HG02678 (cell line): ENCODE results near the gene PNMA3.
A peak's percentile ranks its signal among the peaks of the same experiment; 100 is the strongest.
"Not testable (repeated sequence)": the region's sequence is repeated elsewhere in the genome, so short reads cannot be mapped to it uniquely, and the experiment has no call there.

ENCODE experiments used
- ATAC-seq: cut with Tn5 transposase; IDR thresholded peaks from one replicate; pipeline ENCODE4 v1.9.1; 2021; ENCODE audit warnings: mild to moderate bottlenecking, moderate library complexity; ENCODE audit not compliant: unreplicated experiment

PNMA3 gene, protein sequence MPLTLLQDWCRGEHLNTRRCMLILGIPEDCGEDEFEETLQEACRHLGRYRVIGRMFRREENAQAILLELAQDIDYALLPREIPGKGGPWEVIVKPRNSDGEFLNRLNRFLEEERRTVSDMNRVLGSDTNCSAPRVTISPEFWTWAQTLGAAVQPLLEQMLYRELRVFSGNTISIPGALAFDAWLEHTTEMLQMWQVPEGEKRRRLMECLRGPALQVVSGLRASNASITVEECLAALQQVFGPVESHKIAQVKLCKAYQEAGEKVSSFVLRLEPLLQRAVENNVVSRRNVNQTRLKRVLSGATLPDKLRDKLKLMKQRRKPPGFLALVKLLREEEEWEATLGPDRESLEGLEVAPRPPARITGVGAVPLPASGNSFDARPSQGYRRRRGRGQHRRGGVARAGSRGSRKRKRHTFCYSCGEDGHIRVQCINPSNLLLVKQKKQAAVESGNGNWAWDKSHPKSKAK

DNA sequence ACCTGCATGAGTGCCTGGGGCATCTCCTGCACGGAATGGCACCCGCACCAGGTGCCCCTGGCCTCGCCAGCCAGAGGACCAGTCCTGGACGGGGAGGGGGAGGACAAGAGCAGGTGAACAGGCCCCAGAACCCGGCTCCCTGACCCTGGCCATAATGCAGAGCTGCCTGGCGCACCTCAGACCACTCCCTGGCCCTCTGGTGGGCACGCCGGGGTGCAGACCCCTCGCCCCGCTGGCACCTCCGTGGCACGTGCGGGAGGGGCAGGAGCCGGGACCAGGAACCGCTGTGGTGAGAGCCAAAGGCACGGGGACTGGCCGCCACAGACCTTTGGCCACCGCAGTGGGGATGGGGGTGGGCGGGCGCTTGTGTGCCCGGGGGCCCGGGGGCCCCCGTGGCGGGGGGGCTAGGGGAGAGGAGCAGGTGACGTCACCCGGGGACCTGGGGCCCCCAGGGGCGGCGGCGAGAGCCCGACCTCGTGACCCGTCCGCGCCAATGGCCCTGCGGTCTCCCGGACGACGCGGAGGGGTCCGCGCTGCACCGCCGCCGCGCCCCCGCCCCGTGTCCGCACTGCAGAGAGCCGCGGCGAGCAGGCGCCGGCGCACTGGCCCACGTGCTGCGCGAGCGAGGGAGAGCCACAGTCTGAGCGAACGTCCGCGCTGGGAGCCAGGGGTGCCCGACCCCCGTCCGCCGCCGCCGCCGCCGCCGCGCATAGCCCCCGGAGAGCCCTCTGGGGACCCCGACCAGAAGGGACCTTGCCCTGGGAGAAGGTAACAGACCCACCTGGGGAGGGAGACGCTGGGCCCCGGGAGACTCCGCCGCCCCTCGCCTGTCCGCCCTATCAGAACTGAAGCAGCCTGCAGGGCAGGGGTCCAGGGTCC, at the start of gene PNMA3:
Gene PNMA3 (plus strand): TSS at position 600 of the 879 bp plus-strand sequence. CDS start 586 bp downstream, outside the sequence.
- ATAC-seq: no peak

- ATAC-seq: not testable (repeated sequence)
Measured at GRCh38 chrX:153017174-153017573, 39.1 kb upstream of the PNMA3 start.

GRCh38 chrX:153019166-153019565, 37.1 kb upstream of the PNMA3 start:
- ATAC-seq: no peak

- not testable (repeated sequence) for ATAC-seq
Measured at GRCh38 chrX:153026501-153026900, 29.8 kb upstream of the PNMA3 start.

- not testable (repeated sequence) for ATAC-seq
Measured at GRCh38 chrX:153028487-153028886, 27.8 kb upstream of the PNMA3 start.

DNA sequence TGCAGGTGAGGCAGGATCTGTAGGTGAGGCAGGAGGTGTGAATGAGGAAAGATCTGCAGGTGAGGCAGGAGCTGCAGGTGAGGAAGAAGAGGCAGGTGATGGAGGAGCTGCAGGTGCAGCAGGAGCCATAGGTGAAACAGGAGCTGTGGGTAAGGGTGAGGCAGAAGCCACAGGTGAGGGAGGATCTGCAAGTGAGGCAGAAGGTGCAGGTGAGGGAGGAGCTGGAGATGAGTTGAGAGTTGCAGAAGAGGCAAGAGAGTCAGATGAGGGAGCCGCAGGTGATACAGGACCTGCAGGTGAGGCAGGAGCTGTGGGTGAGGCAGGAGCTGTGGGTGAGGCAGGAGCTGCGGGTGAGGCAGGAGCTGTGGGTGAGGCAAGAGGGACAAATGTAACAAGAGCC, 27.1 kb upstream of the PNMA3 start:
- ATAC-seq: no peak

GRCh38 chrX:153029875-153030274, 26.4 kb upstream of the PNMA3 start:
- no peak for ATAC-seq

DNA sequence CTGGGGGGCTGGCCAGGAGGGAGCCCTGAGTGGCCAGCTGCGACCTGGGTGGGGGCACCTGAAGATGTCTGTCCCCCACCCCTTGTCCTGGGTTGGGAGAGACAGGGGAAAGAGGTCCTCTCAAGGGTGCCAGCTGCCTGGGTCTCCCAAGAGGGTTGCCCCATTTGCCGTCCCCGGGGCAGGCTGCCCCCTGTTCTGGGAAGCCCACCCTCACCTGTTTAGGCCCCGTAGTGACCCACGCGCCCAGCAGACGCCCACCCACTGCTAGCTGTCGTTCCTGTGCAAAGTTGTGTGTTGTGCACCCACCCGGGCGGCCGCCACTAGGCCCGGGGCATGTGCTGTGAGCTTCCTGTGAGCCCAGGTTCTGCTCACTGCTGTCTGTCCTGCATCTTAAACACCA, 25.5 kb upstream of the PNMA3 start:
- ATAC-seq: no peak

- peak; percentile 84 for ATAC-seq
Measured at GRCh38 chrX:153032397-153033118, 23.7 kb upstream of the PNMA3 start.

DNA sequence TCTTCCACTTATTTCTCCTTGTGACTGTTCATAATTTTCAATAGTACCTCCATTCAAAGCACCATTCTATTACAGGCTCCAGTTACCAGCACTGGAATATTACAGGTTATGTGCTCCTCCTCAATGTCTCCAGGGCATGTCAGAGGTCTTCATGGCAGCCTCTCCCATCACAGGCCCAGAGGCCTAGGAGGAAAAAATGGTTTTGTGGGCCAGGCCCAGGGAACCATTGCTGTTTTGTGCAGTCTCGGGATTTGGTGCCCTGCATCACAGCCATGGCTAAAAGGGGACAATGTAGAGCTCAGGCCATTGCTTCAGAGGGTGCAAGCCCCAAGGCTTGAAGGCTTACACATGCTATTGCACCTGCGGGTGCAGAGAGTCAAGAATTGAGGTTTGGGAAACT, 7.2 kb upstream of the PNMA3 start:
- no peak for ATAC-seq

- ATAC-seq: no peak
Measured at GRCh38 chrX:153052534-153052933, 3.7 kb upstream of the PNMA3 start.

DNA sequence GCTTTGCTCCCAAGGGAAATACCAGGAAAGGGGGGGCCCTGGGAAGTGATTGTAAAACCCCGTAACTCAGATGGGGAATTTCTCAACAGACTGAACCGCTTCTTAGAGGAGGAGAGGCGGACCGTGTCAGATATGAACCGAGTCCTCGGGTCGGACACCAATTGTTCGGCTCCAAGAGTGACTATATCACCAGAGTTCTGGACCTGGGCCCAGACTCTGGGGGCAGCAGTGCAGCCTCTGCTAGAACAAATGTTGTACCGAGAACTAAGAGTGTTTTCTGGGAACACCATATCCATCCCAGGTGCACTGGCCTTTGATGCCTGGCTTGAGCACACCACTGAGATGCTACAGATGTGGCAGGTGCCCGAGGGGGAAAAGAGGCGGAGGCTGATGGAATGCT, 1.0 kb downstream of the PNMA3 start:
- ATAC-seq: no peak

DNA sequence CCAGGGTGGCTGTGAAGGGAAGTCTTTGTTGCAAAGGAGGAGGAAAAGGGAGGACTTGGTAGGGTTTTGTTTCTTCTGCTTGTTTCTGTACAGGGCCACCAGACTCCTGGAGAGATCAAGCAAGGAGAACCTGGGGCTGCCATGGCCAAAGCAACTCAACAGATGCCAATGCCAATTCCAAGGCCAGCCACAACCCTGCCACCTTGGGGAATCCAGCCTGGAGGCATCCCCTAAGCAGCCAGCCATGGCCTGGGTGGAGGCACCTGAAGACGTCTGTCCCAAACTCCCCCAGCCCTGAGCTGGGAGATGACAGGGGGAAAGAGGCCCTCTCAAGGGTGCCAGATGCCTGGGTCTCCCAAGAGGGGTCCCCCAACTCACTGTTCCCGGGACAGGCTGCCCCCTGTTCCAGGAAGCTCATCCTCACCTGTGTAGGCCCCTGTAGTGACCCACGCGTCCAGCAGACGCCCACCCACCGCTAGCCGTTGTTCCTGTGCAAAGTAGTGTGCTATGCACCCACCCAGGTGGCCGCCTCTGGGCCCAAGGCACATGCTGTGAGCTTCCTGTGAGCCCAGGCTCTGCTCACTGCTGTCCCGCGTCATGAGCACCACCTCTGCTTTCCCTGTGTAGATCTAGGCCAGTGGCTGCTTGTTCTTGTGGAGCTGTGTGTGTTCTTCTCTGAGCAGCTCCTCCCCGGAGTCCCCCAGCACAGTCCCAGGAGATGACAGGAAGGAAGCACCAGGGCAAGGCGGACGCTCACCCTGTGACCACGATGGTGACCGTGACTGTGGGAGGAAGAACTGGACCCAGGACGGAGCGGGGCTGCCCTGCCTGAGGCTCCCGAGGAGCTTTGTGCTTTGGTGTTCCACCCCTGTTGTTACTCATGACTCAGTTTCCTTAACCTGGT, 3.2 kb downstream of the PNMA3 start:
- ATAC-seq: no peak

- ATAC-seq: no peak
Measured at GRCh38 chrX:153060095-153060445, 3.8 kb downstream of the PNMA3 start.

DNA sequence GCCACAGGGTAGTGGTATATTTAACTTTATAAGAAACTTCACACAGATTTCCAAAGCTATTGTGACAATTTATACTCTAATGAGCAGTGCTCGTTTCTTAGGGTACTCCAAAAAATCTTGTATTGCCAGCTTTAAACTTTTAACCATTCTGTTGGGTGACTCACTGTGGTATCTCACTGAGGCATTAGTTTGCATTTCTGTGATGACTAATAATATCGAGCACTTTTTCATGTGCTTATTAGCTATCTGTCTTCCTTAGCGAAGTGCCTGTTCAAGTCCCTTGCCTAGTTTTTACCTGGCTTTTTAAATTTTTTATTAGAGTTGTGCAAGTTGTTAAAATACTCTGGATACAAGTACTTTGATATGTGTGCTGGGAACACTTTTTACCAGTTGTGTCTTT, 5.5 kb downstream of the PNMA3 start:
- no peak for ATAC-seq

GRCh38 chrX:153063315-153063714, 7.0 kb downstream of the PNMA3 start:
- no peak for ATAC-seq

GRCh38 chrX:153064061-153064460, 7.8 kb downstream of the PNMA3 start:
- ATAC-seq: no peak

DNA sequence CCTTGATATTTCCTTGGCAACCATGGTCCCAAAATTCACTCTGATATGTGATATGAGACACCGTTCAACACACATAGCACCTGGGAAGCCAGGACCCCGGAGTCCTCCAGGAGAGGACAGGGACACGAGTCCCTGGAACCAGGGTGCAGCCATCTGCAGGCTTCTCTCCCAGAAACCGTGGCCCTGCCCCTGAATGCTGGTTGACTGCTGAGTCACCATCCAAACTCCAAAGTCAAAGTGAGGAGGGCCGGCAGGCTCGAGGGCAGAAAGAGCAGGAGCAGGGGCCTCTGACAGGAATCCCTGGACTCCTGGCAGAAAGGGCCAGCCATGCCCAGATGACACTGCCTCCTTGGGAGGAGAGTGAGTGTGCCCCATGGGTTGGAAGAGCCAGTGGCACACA, 9.1 kb downstream of the PNMA3 start:
- ATAC-seq: no peak

GRCh38 chrX:153066402-153066801, 10.1 kb downstream of the PNMA3 start:
- not testable (repeated sequence) for ATAC-seq

DNA sequence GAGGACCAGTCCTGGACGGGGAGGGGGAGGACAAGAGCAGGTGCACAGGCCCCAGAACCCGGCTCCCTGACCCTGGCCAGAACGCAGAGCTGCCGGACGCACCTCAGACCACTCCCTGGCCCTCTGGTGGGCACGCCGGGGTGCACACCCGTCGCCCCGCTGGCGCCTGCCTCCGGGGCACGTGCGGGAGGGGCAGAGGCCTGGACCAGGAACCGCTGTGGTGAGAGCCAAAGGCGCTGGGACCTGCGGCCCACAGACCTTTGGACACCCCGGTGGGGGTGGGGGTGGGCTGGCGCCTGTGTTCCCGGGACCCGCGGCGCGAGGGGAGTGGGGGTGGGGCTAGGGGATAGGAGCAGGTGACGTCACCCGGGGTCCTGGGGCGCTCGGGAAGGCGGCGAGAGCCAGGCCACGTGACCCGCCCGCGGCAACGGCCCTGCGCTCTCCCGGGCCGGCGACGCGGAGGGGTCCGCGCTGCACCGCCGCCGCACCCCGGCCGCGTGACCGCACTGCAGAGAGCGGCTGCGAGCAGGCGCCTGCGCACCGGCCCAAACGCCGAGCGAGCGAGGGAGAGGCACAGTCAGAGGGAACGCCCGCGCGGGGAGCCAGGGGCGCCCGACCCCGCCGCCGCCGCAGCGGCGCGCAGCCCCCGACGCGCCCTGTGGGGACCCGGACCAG, 15.8 kb downstream of the PNMA3 start, which contains the start of gene PNMA6A:
Gene PNMA6A (plus strand): TSS at position 546 of the 675 bp plus-strand sequence. CDS start 609 bp downstream, outside the sequence.
- not testable (repeated sequence) for ATAC-seq
